ENCODE measurements around the gene SLC22A25.
"Not testable (repeated sequence)": the region's sequence is repeated elsewhere in the genome, so short reads cannot be mapped to it uniquely, and the experiment has no call there.

Gene SLC22A25

DNA sequence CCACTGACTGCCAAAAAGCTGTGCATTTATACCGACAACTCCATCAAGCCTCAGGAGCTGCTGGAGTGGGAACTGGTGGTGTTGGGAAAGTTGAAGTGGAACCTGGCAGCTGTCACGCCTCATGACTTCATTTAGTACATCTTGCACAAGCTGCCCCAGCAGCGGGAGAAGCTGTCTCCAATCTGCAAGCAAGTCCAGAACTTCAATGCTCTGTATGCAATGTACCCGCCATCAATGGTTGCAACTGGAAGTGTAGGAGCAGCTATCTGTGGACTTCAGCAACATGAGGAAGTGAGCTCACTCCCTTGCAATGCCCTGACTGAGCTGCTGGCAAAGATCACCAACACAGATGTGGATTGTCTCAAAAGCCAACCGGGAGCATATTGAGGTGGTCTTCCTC lies at the start of gene SLC22A25:
Gene SLC22A25 (minus strand): TSS at position 67 of the 400 bp plus-strand sequence. CDS start 13,947 bp downstream, outside the sequence.
- DNase-seq (ENCODE audit: low read depth in 2 of 2), result no peak

GRCh38 chr11:63290285-63290684 lies 46.9 kb upstream of the SLC22A25 start:
- DNase-seq (ENCODE audit: low read depth in 2 of 2), result no peak

DNA sequence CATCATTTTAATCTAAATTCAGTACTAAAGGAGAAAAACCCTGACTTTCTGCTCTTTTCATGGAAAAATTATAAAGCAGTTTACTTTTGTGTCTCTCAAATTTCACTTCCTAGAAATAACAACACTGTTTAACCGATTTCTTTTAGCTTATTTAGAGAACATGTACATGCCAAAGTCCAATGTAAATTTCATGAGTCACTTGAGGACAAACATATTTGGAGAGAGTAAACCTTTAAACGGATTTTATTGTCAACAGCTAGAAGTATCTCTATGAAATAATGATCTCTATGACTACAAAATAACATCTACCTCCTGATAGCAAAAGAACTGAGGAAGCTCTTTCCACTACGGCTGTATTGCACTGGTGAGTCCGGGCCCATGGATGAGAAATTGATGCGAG lies 46.3 kb upstream of the SLC22A25 start:
- no peak for DNase-seq (ENCODE audit: low read depth in 2 of 2)

DNA sequence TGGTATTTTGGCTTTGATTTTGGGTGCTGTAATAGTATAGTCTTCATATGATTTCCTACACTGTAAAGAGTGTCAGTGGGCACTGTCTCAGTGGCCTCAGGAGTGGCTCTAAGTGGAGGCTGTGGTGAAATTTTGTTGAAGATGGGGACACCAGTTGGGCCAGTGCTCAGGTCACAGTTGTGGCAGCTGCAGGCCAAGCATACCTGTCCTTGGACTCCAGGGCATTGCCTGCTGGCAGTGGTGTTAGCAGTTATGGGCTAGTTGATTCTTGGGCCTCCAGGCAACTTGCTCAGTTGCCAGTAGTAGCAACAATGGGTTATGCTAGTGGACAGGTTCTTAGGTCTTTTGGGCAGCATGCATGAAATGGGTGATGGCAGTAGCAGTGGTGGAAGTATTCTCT lies 39.2 kb upstream of the SLC22A25 start:
- DNase-seq (ENCODE audit: low read depth in 2 of 2), result no peak

DNA sequence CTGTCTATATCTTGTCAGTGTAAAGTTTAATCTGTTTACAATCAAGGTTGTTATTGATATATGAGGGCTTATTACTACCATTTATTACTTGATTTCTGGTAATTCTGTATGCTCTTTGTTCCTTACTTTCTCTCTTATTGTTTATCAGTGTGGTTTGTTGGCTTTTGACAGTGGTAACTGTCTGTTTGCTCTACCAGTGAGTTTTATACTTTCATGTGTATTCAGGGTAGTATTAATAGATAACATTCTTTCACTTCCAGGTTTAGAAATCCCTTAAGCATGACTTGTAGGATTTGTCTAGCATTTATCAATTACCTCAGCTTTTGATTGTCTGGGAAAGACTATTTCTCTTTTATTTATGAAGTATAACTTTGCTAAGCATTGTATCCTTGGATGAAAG lies 37.5 kb upstream of the SLC22A25 start:
- no peak for DNase-seq (ENCODE audit: low read depth in 2 of 2)

DNA sequence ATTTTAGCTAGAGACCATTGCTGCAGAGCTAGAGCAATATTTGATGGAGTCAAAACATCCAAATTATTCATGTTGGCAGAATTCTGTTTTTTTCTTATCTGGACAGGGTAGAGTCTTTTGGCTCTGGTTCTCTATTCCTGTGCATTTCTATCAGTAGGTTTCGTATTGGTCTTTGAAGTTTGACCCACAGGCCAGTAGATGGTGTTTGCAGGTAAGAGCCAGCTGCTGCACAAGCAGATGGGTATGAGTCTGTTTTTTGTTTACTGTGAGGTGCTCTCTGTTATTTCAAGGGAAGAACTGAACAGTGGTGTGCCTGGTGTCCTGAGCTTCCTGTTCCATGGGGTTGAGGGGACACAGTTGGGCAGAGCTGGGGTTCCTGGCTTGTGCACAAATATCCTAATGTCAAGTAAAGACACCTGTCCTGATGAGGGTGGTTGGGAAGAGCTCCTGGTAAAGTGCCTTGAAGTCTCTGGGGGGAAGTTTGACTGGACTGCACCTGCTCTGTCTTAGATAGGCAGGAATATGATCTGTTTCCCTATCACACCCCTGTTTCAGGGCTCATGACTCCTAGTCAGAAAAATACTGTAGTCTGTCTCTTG lies 34.0 kb upstream of the SLC22A25 start:
- no peak for DNase-seq (ENCODE audit: low read depth in 2 of 2)

DNA sequence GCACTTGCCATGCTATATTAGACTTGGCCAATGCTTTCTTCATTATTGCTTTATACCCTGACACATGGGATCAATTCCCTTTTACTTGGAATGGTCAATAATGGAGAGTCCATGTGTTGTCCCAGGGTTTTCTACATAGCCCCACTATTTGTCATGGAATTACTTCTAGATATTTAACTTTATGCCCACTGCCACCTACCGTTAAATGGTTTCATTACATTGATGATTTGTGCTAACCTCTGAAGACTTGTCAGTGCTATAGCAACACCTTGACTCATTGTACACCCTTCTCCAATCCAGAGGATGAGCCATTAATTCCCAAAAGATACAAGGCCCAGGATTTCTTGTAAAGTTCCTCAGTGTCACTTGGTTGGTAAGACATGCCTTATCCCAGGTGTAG lies 31.4 kb upstream of the SLC22A25 start:
- DNase-seq (ENCODE audit: low read depth in 2 of 2), result no peak

- no peak for DNase-seq (ENCODE audit: low read depth in 2 of 2)
Observed at GRCh38 chr11:63273685-63274084, 30.3 kb upstream of the SLC22A25 start.

DNA sequence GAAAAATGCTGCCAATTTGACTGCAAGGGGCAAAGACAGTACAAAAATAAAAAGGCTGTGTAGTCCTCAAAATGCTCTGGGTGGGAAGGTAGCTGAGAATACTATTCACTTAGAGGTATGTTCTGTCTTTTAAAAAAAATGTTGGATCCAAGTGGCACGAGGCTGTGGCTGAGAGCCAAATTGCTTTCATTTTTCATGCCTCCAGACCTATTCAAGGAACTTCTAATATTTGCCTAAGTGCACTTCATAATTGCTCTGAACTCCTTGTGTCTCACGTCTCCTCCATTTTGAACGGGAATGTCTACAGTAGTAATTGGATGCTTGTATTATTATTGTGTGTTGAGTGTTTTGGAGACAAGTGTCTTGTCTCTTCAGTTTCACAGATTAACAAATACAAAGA lies 19.1 kb upstream of the SLC22A25 start:
- no peak for DNase-seq (ENCODE audit: low read depth in 2 of 2)

DNA sequence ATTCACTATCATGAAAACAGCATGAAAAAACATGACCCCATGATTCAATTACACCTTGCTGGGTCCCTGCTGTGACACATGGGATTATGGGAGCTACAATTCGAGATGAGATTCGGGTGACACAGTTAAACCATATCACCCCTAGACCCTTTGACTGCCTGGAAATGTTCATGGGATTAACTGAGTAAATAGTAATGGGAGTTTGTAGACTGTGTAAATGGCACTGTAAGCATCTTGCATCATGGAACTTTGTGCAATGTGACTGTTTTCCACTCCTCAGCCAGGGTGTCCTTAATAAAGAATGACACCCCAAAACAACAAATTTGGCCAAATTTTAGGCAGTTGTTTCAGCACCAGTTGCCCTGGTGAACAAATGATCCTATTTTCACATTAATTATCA lies 7.9 kb upstream of the SLC22A25 start:
- DNase-seq (ENCODE audit: low read depth in 2 of 2), result no peak

GRCh38 chr11:63250162-63251050 lies 7.0 kb upstream of the SLC22A25 start:
- DNase-seq (ENCODE audit: low read depth in 2 of 2), result no peak

DNA sequence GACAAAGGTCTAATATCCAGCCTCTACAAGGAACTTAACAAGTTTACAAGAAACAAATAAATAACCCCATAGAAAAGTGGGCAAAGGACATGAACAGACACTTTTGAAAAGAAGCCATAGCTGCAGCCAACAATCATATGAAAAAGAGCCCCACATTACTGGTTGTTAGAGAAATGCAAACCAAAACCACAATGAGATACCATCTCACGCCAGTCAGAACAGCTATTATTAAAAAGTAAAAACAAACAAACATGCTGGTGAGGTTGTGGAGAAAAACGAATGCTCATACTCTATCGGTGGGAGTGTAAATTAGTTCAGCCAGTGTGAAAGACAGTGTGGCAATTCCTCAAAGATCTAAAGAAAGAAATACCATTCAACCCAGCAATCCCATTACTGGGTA lies 5.6 kb upstream of the SLC22A25 start:
- DNase-seq (ENCODE audit: low read depth in 2 of 2), result no peak

- DNase-seq (ENCODE audit: low read depth in 2 of 2), result not testable (repeated sequence)
Observed at GRCh38 chr11:63247237-63248002, 4.0 kb upstream of the SLC22A25 start.

- DNase-seq (ENCODE audit: low read depth in 2 of 2), result no peak
Observed at GRCh38 chr11:63246045-63246444, 2.6 kb upstream of the SLC22A25 start.

- no peak for DNase-seq (ENCODE audit: low read depth in 2 of 2)
Observed at GRCh38 chr11:63244862-63245261, 1.5 kb upstream of the SLC22A25 start.

DNA sequence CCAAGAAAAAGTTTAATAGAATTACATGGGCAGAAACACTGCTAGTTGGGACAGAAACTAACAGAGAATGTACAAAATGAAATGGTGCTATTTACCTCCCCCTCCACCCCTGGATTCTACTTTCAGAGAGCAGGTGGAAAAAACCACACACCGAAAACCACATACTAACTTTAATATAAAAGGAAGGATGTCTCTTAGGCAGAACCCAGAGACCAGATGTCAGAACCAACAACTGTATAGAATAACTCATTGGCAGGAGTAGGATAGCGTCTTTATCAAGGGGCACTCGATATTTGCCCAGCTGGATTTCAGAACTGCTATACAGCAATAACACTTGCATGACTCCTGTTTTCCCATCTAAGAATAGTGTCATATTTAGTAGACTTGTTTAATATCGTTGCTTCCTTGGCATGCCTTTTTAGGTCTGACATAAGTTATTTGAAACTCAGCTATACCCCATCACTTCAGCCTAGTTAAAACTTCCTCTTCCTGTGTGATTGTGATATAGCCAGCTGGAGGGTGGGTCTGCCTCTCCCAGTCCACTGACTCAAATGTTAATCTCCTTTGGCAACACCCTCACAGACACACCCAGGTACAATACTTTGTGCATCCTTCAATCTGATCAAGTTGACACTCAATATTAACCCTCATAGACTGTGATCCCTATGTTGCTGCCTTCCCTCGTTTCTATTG lies 1.2 kb downstream of the SLC22A25 start:
- no peak for DNase-seq (ENCODE audit: low read depth in 2 of 2)

GRCh38 chr11:63240791-63241379 lies 2.5 kb downstream of the SLC22A25 start:
- no peak for DNase-seq (ENCODE audit: low read depth in 2 of 2)

- DNase-seq (ENCODE audit: low read depth in 2 of 2), result no peak
Observed at GRCh38 chr11:63240098-63240497, 3.3 kb downstream of the SLC22A25 start.

DNA sequence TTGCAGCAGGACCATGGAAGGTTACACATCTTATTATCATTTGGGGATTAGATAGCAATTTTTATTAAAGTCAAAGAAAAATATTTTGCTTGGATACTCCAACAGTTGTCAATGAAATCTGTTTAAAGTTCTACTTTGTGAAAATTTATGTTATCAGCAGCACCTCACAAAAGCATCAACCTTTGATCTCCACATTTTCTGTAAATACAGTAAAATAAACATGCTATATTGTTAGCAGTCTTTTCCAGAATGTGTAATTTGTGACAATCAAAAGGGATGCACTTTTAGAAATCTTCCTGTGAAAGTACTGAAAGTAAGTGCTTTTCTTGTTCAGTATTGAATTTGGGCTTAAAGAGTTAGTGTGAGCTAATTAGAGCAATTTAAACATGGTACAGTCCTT lies 4.1 kb downstream of the SLC22A25 start:
- DNase-seq (ENCODE audit: low read depth in 2 of 2), result no peak

DNA sequence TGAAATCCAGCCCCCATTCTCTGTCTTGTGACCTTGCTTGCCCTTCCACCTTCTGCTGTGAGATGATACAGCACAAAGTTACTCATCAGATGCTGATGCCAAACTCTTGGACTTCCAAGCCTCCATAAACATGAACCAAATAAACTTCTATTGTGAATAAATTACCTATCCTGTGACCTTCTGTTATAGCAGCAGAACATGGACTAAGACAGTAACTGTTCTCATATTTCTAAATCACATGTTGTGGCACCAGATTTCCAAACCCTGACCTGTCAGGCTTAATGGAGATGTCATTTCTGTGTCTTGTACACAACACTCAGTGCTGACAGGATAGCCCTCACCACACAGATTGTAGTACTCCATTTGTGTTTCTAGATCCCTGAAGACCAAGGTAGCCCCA lies 6.0 kb downstream of the SLC22A25 start:
- DNase-seq (ENCODE audit: low read depth in 2 of 2), result no peak
